ENCODE measurements around the gene BTBD9.

DNA sequence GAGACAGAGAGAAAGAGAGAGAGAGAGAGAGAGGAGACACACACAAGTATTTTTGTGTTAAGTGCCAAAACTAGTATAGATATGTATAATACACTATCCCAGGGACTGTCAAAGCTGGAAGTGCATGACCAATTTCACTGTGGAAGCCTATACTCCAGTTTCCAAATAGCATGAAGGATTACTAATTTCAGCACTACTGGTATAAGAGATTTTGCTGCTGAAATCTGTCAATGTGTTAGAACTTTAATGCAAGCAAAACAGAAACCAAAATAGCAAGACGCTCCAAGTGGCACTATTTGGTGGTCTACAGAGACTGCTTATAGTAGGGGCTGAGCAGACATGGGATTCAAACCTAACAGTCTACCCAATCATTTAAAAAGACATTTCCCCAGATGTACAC is 284.8 kb downstream of the BTBD9 start:
- TF ChIP-seq, protein P1, sequence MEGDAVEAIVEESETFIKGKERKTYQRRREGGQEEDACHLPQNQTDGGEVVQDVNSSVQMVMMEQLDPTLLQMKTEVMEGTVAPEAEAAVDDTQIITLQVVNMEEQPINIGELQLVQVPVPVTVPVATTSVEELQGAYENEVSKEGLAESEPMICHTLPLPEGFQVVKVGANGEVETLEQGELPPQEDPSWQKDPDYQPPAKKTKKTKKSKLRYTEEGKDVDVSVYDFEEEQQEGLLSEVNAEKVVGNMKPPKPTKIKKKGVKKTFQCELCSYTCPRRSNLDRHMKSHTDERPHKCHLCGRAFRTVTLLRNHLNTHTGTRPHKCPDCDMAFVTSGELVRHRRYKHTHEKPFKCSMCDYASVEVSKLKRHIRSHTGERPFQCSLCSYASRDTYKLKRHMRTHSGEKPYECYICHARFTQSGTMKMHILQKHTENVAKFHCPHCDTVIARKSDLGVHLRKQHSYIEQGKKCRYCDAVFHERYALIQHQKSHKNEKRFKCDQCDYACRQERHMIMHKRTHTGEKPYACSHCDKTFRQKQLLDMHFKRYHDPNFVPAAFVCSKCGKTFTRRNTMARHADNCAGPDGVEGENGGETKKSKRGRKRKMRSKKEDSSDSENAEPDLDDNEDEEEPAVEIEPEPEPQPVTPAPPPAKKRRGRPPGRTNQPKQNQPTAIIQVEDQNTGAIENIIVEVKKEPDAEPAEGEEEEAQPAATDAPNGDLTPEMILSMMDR (optimal IDR thresholded peaks at IDR 0.05 in 1 of 3, IDR thresholded peaks at IDR 0.05 in 1 of 3, conservative IDR thresholded peaks at IDR 0.05 in 1 of 3; ENCODE audit: extremely low read depth in 1 of 3, insufficient read depth in 2 of 3, low read length in 3 of 3): no peak
- TF ChIP-seq EZH2 (IDR thresholded peaks at IDR 0.05; ENCODE audit: low read length): no peak
